Measurements from ENCODE around the gene NPDC1. TPM values are rescaled to one million over a fixed set of nuclear protein-coding genes. Genes with fewer than 3 reads are reported as not detected.

The NPDC1 gene
- total and polyA plus RNA-seq, 4 donors, result 2.7 to 14.5 (median 7.3) TPM

DNA sequence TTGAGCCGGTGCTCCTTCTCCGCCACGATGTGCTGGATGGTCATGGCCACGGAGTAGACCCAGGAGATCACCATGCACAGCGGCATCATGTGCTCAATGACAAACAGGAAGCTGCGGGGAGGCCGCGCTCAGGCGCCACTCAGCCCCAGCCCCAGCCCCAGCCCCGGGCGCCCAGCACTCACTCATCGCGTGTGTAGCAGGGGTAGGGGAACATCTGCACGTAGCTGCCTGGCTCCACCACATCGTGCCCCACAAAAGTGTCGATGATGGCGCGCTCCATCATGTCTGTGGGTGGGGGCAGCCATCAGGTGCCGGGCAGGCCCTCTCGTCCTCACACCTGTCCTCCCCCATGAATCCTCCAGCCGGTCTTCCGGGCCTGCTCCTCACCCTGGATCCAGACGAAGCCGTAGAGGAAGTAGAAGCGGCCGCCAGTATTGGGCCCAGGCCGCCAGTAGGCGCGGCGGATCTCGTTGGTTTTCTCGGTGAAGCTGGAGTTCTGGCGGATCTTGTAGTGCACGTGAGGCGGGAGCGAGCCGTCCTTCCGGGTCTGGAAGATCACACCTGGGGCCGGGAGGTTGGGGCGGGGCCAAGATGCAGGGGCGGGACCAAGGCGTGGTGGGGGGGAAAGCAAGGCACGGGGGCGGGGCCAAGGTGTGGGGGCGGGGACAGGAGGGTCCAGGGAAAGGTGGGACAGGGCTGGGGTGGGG is 28.0 kb downstream of the NPDC1 start:
- H3K27ac ChIP-seq (ENCODE audit: low read depth in 1 of 2, low read length in 2 of 2), result no peak overlapping the region
- DNase-seq (ENCODE audit: low spot score), result no peak
- no peak overlapping the region for H3K4me3 ChIP-seq (ENCODE audit: low read depth in 1 of 3, low read length in 3 of 3)
- no peaks in the 10 kb centered on the region for H3K27me3 ChIP-seq (ENCODE audit: control insufficient read depth in 4 of 4, insufficient read depth in 4 of 4, low read length in 3 of 4)
- H3K9ac ChIP-seq (ENCODE audit: low read depth in 1 of 2, low read length in 2 of 2), result no peak overlapping the region
- peaks cover 2 to 31% (median 15%) of the 10 kb centered on the region in 4 donors for H3K36me3 ChIP-seq (ENCODE audit: control insufficient read depth in 4 of 4, insufficient read depth in 3 of 4, low read depth in 1 of 4, low read length in 3 of 4)
- no peaks in the 10 kb centered on the region for H3K9me3 ChIP-seq (ENCODE audit: control insufficient read depth in 4 of 4, low read length in 3 of 4)
- 93% methylated on average over 45 of the region's 45 CpGs for WGBS
- peaks cover under 1 to 8% (median 7%) of the 10 kb centered on the region in 4 donors for H3K4me1 ChIP-seq (ENCODE audit: control insufficient read depth in 4 of 4, insufficient read depth in 4 of 4, low read length in 3 of 4)
- TF ChIP-seq RAD21 (IDR thresholded peaks at IDR 0.05) (no peak), RXRA (IDR thresholded peaks at IDR 0.05) (no peak), YY1 (IDR thresholded peaks at IDR 0.05) (no peak), GABPA (IDR thresholded peaks at IDR 0.05 in 1 of 2, conservative IDR thresholded peaks at IDR 0.05 in 1 of 2) (no peak), FOXA2 (IDR thresholded peaks at IDR 0.05) (no peak), FOXA1 (IDR thresholded peaks at IDR 0.05) (no peak), HNF4A (conservative IDR thresholded peaks at IDR 0.05) (no peak), SP1 (IDR thresholded peaks at IDR 0.05) (no peak), EGR1 (IDR thresholded peaks at IDR 0.05; ENCODE audit: low read depth in 2 of 2) (no peak), TAF1 (conservative IDR thresholded peaks at IDR 0.05) (no peak), JUND (IDR thresholded peaks at IDR 0.05) (no peak), ATF3 (IDR thresholded peaks at IDR 0.05) (no peak), HNF4G (IDR thresholded peaks at IDR 0.05) (no peak)
- TF ChIP-seq, protein P1, sequence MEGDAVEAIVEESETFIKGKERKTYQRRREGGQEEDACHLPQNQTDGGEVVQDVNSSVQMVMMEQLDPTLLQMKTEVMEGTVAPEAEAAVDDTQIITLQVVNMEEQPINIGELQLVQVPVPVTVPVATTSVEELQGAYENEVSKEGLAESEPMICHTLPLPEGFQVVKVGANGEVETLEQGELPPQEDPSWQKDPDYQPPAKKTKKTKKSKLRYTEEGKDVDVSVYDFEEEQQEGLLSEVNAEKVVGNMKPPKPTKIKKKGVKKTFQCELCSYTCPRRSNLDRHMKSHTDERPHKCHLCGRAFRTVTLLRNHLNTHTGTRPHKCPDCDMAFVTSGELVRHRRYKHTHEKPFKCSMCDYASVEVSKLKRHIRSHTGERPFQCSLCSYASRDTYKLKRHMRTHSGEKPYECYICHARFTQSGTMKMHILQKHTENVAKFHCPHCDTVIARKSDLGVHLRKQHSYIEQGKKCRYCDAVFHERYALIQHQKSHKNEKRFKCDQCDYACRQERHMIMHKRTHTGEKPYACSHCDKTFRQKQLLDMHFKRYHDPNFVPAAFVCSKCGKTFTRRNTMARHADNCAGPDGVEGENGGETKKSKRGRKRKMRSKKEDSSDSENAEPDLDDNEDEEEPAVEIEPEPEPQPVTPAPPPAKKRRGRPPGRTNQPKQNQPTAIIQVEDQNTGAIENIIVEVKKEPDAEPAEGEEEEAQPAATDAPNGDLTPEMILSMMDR (IDR thresholded peaks at IDR 0.05; ENCODE audit: low read depth, low read length, missing input control), result no peak
- TF ChIP-seq, protein P2, sequence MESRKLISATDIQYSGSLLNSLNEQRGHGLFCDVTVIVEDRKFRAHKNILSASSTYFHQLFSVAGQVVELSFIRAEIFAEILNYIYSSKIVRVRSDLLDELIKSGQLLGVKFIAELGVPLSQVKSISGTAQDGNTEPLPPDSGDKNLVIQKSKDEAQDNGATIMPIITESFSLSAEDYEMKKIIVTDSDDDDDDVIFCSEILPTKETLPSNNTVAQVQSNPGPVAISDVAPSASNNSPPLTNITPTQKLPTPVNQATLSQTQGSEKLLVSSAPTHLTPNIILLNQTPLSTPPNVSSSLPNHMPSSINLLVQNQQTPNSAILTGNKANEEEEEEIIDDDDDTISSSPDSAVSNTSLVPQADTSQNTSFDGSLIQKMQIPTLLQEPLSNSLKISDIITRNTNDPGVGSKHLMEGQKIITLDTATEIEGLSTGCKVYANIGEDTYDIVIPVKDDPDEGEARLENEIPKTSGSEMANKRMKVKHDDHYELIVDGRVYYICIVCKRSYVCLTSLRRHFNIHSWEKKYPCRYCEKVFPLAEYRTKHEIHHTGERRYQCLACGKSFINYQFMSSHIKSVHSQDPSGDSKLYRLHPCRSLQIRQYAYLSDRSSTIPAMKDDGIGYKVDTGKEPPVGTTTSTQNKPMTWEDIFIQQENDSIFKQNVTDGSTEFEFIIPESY (IDR thresholded peaks at IDR 0.05), result no peak
- TF ChIP-seq, protein P3, sequence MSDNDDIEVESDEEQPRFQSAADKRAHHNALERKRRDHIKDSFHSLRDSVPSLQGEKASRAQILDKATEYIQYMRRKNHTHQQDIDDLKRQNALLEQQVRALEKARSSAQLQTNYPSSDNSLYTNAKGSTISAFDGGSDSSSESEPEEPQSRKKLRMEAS (IDR thresholded peaks at IDR 0.05), result no peak

- WGBS, result 99% methylated on average over 28 of the region's 28 CpGs
- Histone ChIP-seq H3K4me1 (ENCODE audit: control insufficient read depth in 4 of 4, insufficient read depth in 4 of 4, low read length in 3 of 4) (peaks cover 0 to under 1% (median 0%) of the 10 kb centered on the region in 4 donors), H3K36me3 (ENCODE audit: control insufficient read depth in 4 of 4, insufficient read depth in 3 of 4, low read depth in 1 of 4, low read length in 3 of 4) (peaks cover 2 to 37% (median 18%) of the 10 kb centered on the region in 4 donors), H3K9me3 (ENCODE audit: control insufficient read depth in 4 of 4, low read length in 3 of 4) (no peaks in the 10 kb centered on the region), H3K27me3 (ENCODE audit: control insufficient read depth in 4 of 4, insufficient read depth in 4 of 4, low read length in 3 of 4) (no peaks in the 10 kb centered on the region), H3K4me3 (ENCODE audit: low read depth in 1 of 3, low read length in 3 of 3) (no peak overlapping the region), H3K9ac (ENCODE audit: low read depth in 1 of 2, low read length in 2 of 2) (no peak overlapping the region), H3K27ac (ENCODE audit: low read depth in 1 of 2, low read length in 2 of 2) (no peak overlapping the region)
- no peak for TF ChIP-seq RAD21 (IDR thresholded peaks at IDR 0.05)
- no peak for TF ChIP-seq SP1 (IDR thresholded peaks at IDR 0.05)
- TF ChIP-seq, protein P4, sequence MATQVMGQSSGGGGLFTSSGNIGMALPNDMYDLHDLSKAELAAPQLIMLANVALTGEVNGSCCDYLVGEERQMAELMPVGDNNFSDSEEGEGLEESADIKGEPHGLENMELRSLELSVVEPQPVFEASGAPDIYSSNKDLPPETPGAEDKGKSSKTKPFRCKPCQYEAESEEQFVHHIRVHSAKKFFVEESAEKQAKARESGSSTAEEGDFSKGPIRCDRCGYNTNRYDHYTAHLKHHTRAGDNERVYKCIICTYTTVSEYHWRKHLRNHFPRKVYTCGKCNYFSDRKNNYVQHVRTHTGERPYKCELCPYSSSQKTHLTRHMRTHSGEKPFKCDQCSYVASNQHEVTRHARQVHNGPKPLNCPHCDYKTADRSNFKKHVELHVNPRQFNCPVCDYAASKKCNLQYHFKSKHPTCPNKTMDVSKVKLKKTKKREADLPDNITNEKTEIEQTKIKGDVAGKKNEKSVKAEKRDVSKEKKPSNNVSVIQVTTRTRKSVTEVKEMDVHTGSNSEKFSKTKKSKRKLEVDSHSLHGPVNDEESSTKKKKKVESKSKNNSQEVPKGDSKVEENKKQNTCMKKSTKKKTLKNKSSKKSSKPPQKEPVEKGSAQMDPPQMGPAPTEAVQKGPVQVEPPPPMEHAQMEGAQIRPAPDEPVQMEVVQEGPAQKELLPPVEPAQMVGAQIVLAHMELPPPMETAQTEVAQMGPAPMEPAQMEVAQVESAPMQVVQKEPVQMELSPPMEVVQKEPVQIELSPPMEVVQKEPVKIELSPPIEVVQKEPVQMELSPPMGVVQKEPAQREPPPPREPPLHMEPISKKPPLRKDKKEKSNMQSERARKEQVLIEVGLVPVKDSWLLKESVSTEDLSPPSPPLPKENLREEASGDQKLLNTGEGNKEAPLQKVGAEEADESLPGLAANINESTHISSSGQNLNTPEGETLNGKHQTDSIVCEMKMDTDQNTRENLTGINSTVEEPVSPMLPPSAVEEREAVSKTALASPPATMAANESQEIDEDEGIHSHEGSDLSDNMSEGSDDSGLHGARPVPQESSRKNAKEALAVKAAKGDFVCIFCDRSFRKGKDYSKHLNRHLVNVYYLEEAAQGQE (IDR thresholded peaks at IDR 0.05), result no peak
- TF ChIP-seq, protein P3 (IDR thresholded peaks at IDR 0.05), result no peak
- no peak for TF ChIP-seq TAF1 (conservative IDR thresholded peaks at IDR 0.05)
- no peak for DNase-seq (ENCODE audit: low spot score)
Measured at GRCh38 chr9:137017071-137017470, 28.9 kb downstream of the NPDC1 start.
